ENCODE data around the gene CELA2A.
"Not testable (repeated sequence)": the region's sequence is repeated elsewhere in the genome, so short reads cannot be mapped to it uniquely, and the experiment has no call there.

The CELA2A gene

GRCh38 chr1:15472587-15472986, 16.1 kb downstream of the CELA2A start:
- no peak overlapping the region for H3K4me3 ChIP-seq (ENCODE audit: low read length)

GRCh38 chr1:15475752-15476314, 19.3 kb downstream of the CELA2A start, which contains the start of gene CELA2B:
TSS of gene CELA2B (plus strand) at chr1:15476104. CDS start at chr1:15476126, 22 bp downstream.
- Histone ChIP-seq H3K27me3 (ENCODE audit: insufficient read depth, low read length) (no peaks in the 10 kb centered on the region), H3K9ac (ENCODE audit: low read depth, low read length) (no peak within 1 kb of the TSS), H3K4me3 (ENCODE audit: low read length) (no peak within 1 kb of the TSS), H3K4me1 (ENCODE audit: insufficient read depth, low read length) (no peaks in the 10 kb centered on the region), H3K36me3 (ENCODE audit: insufficient read depth, low read length) (no peaks in the 10 kb centered on the region), H3K27ac (ENCODE audit: low read depth, low read length) (no peak within 1 kb of the TSS), H3K9me3 (ENCODE audit: insufficient read depth, low read depth, low read length) (no peaks in the 10 kb centered on the region)
- WGBS: 88% methylated on average over 5 of the region's 5 CpGs

More at GRCh38 chr1:15472587-15472986, 16.1 kb downstream of the CELA2A start:
- H3K27ac ChIP-seq (ENCODE audit: low read depth, low read length): no peak overlapping the region
- no peak overlapping the region for H3K9ac ChIP-seq (ENCODE audit: low read depth, low read length)
- no peaks in the 10 kb centered on the region for H3K27me3 ChIP-seq (ENCODE audit: insufficient read depth, low read length)
- H3K4me1 ChIP-seq (ENCODE audit: insufficient read depth, low read length): no peaks in the 10 kb centered on the region
- no peaks in the 10 kb centered on the region for H3K9me3 ChIP-seq (ENCODE audit: insufficient read depth, low read depth, low read length)
- WGBS: 91% methylated on average over 11 of the region's 11 CpGs
- H3K36me3 ChIP-seq (ENCODE audit: insufficient read depth, low read length): no peaks in the 10 kb centered on the region

GRCh38 chr1:15476927-15477326, 20.4 kb downstream of the CELA2A start:
- Histone ChIP-seq H3K27me3 (ENCODE audit: insufficient read depth, low read length) (no peaks in the 10 kb centered on the region), H3K9me3 (ENCODE audit: insufficient read depth, low read depth, low read length) (no peaks in the 10 kb centered on the region), H3K4me3 (ENCODE audit: low read length) (no peak overlapping the region), H3K36me3 (ENCODE audit: insufficient read depth, low read length) (no peaks in the 10 kb centered on the region), H3K27ac (ENCODE audit: low read depth, low read length) (no peak overlapping the region), H3K9ac (ENCODE audit: low read depth, low read length) (no peak overlapping the region), H3K4me1 (ENCODE audit: insufficient read depth, low read length) (no peaks in the 10 kb centered on the region)
- 86% methylated on average over 2 of the region's 3 CpGs for WGBS

GRCh38 chr1:15477646-15478212, 21.2 kb downstream of the CELA2A start:
- Histone ChIP-seq H3K27ac (ENCODE audit: low read depth, low read length) (no peak overlapping the region), H3K4me1 (ENCODE audit: insufficient read depth, low read length) (no peaks in the 10 kb centered on the region), H3K36me3 (ENCODE audit: insufficient read depth, low read length) (no peaks in the 10 kb centered on the region), H3K9me3 (ENCODE audit: insufficient read depth, low read depth, low read length) (no peaks in the 10 kb centered on the region), H3K9ac (ENCODE audit: low read depth, low read length) (no peak overlapping the region), H3K27me3 (ENCODE audit: insufficient read depth, low read length) (no peaks in the 10 kb centered on the region), H3K4me3 (ENCODE audit: low read length) (no peak overlapping the region)
- 95% methylated on average over 5 of the region's 5 CpGs for whole genome bisulfite sequencing

GRCh38 chr1:15479654-15480347, 23.3 kb downstream of the CELA2A start:
- no peak overlapping the region for H3K4me3 ChIP-seq (ENCODE audit: low read length)
- H3K4me1 ChIP-seq (ENCODE audit: insufficient read depth, low read length): no peaks in the 10 kb centered on the region
- no peaks in the 10 kb centered on the region for H3K36me3 ChIP-seq (ENCODE audit: insufficient read depth, low read length)
- H3K27me3 ChIP-seq (ENCODE audit: insufficient read depth, low read length): no peaks in the 10 kb centered on the region
- H3K27ac ChIP-seq (ENCODE audit: low read depth, low read length): no peak overlapping the region
- no peaks in the 10 kb centered on the region for H3K9me3 ChIP-seq (ENCODE audit: insufficient read depth, low read depth, low read length)
- H3K9ac ChIP-seq (ENCODE audit: low read depth, low read length): no peak overlapping the region
- WGBS: 92% methylated on average over 11 of the region's 11 CpGs

GRCh38 chr1:15482455-15482854, 25.9 kb downstream of the CELA2A start:
- 94% methylated on average over 6 of the region's 6 CpGs for WGBS
- H3K4me3 ChIP-seq (ENCODE audit: low read length); H3K4me1 ChIP-seq (ENCODE audit: insufficient read depth, low read length): not testable (repeated sequence)

GRCh38 chr1:15482983-15483543, 26.5 kb downstream of the CELA2A start:
- not testable (repeated sequence) for H3K9ac ChIP-seq (ENCODE audit: low read depth, low read length); H3K4me3 ChIP-seq (ENCODE audit: low read length); H3K4me1 ChIP-seq (ENCODE audit: insufficient read depth, low read length); H3K27me3 ChIP-seq (ENCODE audit: insufficient read depth, low read length); H3K27ac ChIP-seq (ENCODE audit: low read depth, low read length); H3K9me3 ChIP-seq (ENCODE audit: insufficient read depth, low read depth, low read length); H3K36me3 ChIP-seq (ENCODE audit: insufficient read depth, low read length)
- 93% methylated on average over 12 of the region's 16 CpGs for WGBS

More at GRCh38 chr1:15482455-15482854, 25.9 kb downstream of the CELA2A start:
- H3K9me3 ChIP-seq (ENCODE audit: insufficient read depth, low read depth, low read length); H3K36me3 ChIP-seq (ENCODE audit: insufficient read depth, low read length); H3K9ac ChIP-seq (ENCODE audit: low read depth, low read length); H3K27ac ChIP-seq (ENCODE audit: low read depth, low read length); H3K27me3 ChIP-seq (ENCODE audit: insufficient read depth, low read length): not testable (repeated sequence)

GRCh38 chr1:15483971-15484370, 27.4 kb downstream of the CELA2A start:
- WGBS: 100% methylated on average over 2 of the region's 2 CpGs
- H3K4me3 ChIP-seq (ENCODE audit: low read length): no peak overlapping the region
- no peaks in the 10 kb centered on the region for H3K36me3 ChIP-seq (ENCODE audit: insufficient read depth, low read length)
- no peak overlapping the region for H3K9ac ChIP-seq (ENCODE audit: low read depth, low read length)
- H3K27me3 ChIP-seq (ENCODE audit: insufficient read depth, low read length): no peaks in the 10 kb centered on the region
- H3K27ac ChIP-seq (ENCODE audit: low read depth, low read length): no peak overlapping the region
- H3K9me3 ChIP-seq (ENCODE audit: insufficient read depth, low read depth, low read length): no peaks in the 10 kb centered on the region
- H3K4me1 ChIP-seq (ENCODE audit: insufficient read depth, low read length): no peaks in the 10 kb centered on the region

GRCh38 chr1:15484443-15484842, 27.9 kb downstream of the CELA2A start:
- not testable (repeated sequence) for H3K4me3 ChIP-seq (ENCODE audit: low read length); H3K36me3 ChIP-seq (ENCODE audit: insufficient read depth, low read length); H3K27ac ChIP-seq (ENCODE audit: low read depth, low read length); H3K4me1 ChIP-seq (ENCODE audit: insufficient read depth, low read length); H3K27me3 ChIP-seq (ENCODE audit: insufficient read depth, low read length); H3K9me3 ChIP-seq (ENCODE audit: insufficient read depth, low read depth, low read length); H3K9ac ChIP-seq (ENCODE audit: low read depth, low read length)
- WGBS: 99% methylated on average over 4 of the region's 6 CpGs

- H3K4me1 ChIP-seq (ENCODE audit: insufficient read depth, low read length): no peaks in the 10 kb centered on the region
- H3K9me3 ChIP-seq (ENCODE audit: insufficient read depth, low read depth, low read length): no peaks in the 10 kb centered on the region
- no peak overlapping the region for H3K4me3 ChIP-seq (ENCODE audit: low read length)
- H3K27me3 ChIP-seq (ENCODE audit: insufficient read depth, low read length): no peaks in the 10 kb centered on the region
- H3K36me3 ChIP-seq (ENCODE audit: insufficient read depth, low read length): no peaks in the 10 kb centered on the region
- WGBS: 93% methylated on average over 6 of the region's 6 CpGs
- H3K27ac ChIP-seq (ENCODE audit: low read depth, low read length): no peak overlapping the region
- no peak overlapping the region for H3K9ac ChIP-seq (ENCODE audit: low read depth, low read length)
Observed at GRCh38 chr1:15485636-15486035, 29.1 kb downstream of the CELA2A start.

- H3K27ac ChIP-seq (ENCODE audit: low read depth, low read length); H3K9me3 ChIP-seq (ENCODE audit: insufficient read depth, low read depth, low read length); H3K9ac ChIP-seq (ENCODE audit: low read depth, low read length); H3K27me3 ChIP-seq (ENCODE audit: insufficient read depth, low read length); H3K4me1 ChIP-seq (ENCODE audit: insufficient read depth, low read length); H3K36me3 ChIP-seq (ENCODE audit: insufficient read depth, low read length); H3K4me3 ChIP-seq (ENCODE audit: low read length): not testable (repeated sequence)
- WGBS: 96% methylated on average over 16 of the region's 17 CpGs
Observed at GRCh38 chr1:15486844-15487610, 30.5 kb downstream of the CELA2A start.
